Parathyroid adenoma (tissue), 2 donors: ENCODE results near the gene SSBP2.

Source experiments
- H2AFZ ChIP-seq: fragments of 300-600 bp; sonication (generic); one replicate; pipeline ENCODE4 v1.7.0; 2017; ENCODE audit warnings: antibody characterized with exemption, mild to moderate bottlenecking
- H3K27ac ChIP-seq: fragments of 300-600 bp; sonication (generic); one replicate; pipeline ENCODE4 v1.7.0; 2017
- H3K27me3 ChIP-seq: fragments of 300-600 bp; sonication (generic); one replicate; pipeline ENCODE4 v1.7.0; 2017; ENCODE audit warnings: low read length; ENCODE audit not compliant: control insufficient read depth, insufficient read depth
- H3K36me3 ChIP-seq: fragments of 300-600 bp; sonication (generic); one replicate; pipeline ENCODE4 v1.7.0; 2017; ENCODE audit warnings: low read length; ENCODE audit not compliant: control insufficient read depth, insufficient read depth
- H3K4me1 ChIP-seq: fragments of 300-600 bp; sonication (generic); one replicate; pipeline ENCODE4 v1.7.0; 2017; ENCODE audit warnings: control low read depth
- H3K4me2 ChIP-seq: fragments of 300-600 bp; sonication (generic); one replicate; pipeline ENCODE4 v1.7.0; 2017; ENCODE audit warnings: low read length
- H3K4me3 ChIP-seq: fragments of 300-600 bp; sonication (generic); one replicate; pipeline ENCODE4 v1.7.0; 2017; ENCODE audit warnings: low read depth, low read length
- H3K79me2 ChIP-seq: fragments of 300-600 bp; sonication (generic); one replicate; pipeline ENCODE4 v1.7.0; 2017; ENCODE audit warnings: control low read depth
- H3K9ac ChIP-seq: fragments of 300-600 bp; sonication (generic); one replicate; pipeline ENCODE4 v1.7.0; 2017; ENCODE audit warnings: mild to moderate bottlenecking
- H3K9me3 ChIP-seq: fragments of 300-600 bp; sonication (generic); one replicate; pipeline ENCODE4 v1.7.0; 2017; ENCODE audit warnings: low read length; ENCODE audit not compliant: control insufficient read depth
- CTCF ChIP-seq: fragments of 300-600 bp; sonication (generic); IDR thresholded peaks from one replicate; pipeline ENCODE4 v1.7.0; 2017; ENCODE audit warnings: antibody characterized with exemption, mild to moderate bottlenecking
- donor health status: primary hyperparathyroidism.

The SSBP2 gene

DNA sequence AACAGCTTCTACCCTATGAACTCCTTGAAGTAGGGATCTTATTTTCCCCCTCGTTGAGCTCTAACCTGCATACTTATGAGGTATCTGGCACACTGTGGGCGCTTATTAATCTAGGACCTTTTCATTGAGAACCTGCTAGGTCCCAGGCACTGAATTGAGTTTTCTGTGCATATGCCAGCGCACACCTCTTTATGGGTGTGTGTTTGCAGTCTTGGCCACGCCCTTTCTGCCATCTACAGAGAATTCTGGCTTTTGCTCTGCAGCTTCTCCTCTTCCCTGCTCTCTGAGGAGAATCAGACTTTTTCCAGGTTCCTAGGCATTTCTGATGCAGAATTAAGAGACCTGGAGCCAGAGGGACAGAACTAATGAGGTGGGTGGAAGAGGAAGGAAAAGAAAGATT lies 25.4 kb upstream of the SSBP2 start:
- no peaks in the 10 kb centered on the region for H3K79me2 ChIP-seq
- H3K36me3 ChIP-seq = no peaks in the 10 kb centered on the region
- H3K4me3 ChIP-seq = no peak overlapping the region
- H3K9me3 ChIP-seq = no peaks in the 10 kb centered on the region
- H3K27me3 ChIP-seq = no peaks in the 10 kb centered on the region
- no peak overlapping the region for H3K4me2 ChIP-seq
- no peak overlapping the region for H2AFZ ChIP-seq
- H3K27ac ChIP-seq = no peak overlapping the region
- no peak overlapping the region for H3K9ac ChIP-seq
- no peak for TF ChIP-seq CTCF
- peaks cover 13% of the 10 kb centered on the region for H3K4me1 ChIP-seq

DNA sequence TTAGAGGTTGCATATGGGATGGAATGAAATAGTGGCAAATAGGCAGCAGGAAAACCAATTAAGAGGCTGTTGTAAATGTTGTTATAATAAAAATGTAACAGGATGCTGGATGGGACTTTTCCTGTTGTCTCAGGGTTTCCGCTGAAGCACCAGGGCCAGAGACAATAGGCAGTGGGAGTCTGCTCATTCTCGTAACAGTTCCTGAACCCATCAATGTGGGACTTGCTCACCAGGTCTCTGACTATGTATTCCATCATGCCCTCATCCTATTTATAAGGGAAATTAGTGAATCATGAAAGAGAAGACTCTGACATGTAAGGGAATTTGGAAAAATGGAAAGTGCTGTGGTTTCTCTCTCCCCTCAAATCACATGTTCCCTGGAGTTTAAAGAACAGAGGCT lies 23.5 kb upstream of the SSBP2 start:
- Histone ChIP-seq H2AFZ (no peak overlapping the region), H3K79me2 (no peaks in the 10 kb centered on the region), H3K4me2 (no peak overlapping the region), H3K27me3 (no peaks in the 10 kb centered on the region), H3K9me3 (no peaks in the 10 kb centered on the region), H3K9ac (no peak overlapping the region), H3K4me3 (no peak overlapping the region), H3K36me3 (no peaks in the 10 kb centered on the region), H3K4me1 (peaks cover 8% of the 10 kb centered on the region), H3K27ac (no peak overlapping the region)
- TF ChIP-seq CTCF = no peak

- Histone ChIP-seq H3K36me3 (no peaks in the 10 kb centered on the region), H3K79me2 (no peaks in the 10 kb centered on the region), H3K27ac (no peak overlapping the region), H3K9ac (no peak overlapping the region), H2AFZ (peak overlapping the region; percentile 10), H3K4me3 (no peak overlapping the region), H3K9me3 (no peaks in the 10 kb centered on the region), H3K4me1 (peaks cover 1% of the 10 kb centered on the region), H3K27me3 (no peaks in the 10 kb centered on the region), H3K4me2 (no peak overlapping the region)
- no peak for TF ChIP-seq CTCF
Observed at GRCh38 chr5:81773574-81773973, 22.7 kb upstream of the SSBP2 start.

- no peaks in the 10 kb centered on the region for H3K36me3 ChIP-seq
- H3K4me2 ChIP-seq = no peak overlapping the region
- no peaks in the 10 kb centered on the region for H3K27me3 ChIP-seq
- no peaks in the 10 kb centered on the region for H3K79me2 ChIP-seq
- no peak overlapping the region for H3K27ac ChIP-seq
- H3K9ac ChIP-seq = no peak overlapping the region
- H3K4me1 ChIP-seq = no peaks in the 10 kb centered on the region
- H3K9me3 ChIP-seq = no peaks in the 10 kb centered on the region
- H3K4me3 ChIP-seq = no peak overlapping the region
- peak overlapping the region; percentile 10 for H2AFZ ChIP-seq
- no peak for TF ChIP-seq CTCF
Observed at GRCh38 chr5:81773161-81773560, 22.3 kb upstream of the SSBP2 start.

GRCh38 chr5:81772488-81772887 lies 21.6 kb upstream of the SSBP2 start:
- TF ChIP-seq CTCF = no peak
- H3K27me3 ChIP-seq = no peaks in the 10 kb centered on the region
- no peak overlapping the region for H3K4me3 ChIP-seq
- no peaks in the 10 kb centered on the region for H3K4me1 ChIP-seq
- no peaks in the 10 kb centered on the region for H3K79me2 ChIP-seq
- no peaks in the 10 kb centered on the region for H3K36me3 ChIP-seq
- no peak overlapping the region for H3K9ac ChIP-seq
- no peak overlapping the region for H2AFZ ChIP-seq
- H3K27ac ChIP-seq = no peak overlapping the region
- no peak overlapping the region for H3K4me2 ChIP-seq
- no peaks in the 10 kb centered on the region for H3K9me3 ChIP-seq
